GM04503 (cell line): ENCODE measurements around the gene TDRD3.

ENCODE experiments used
- DNase-seq: peaks from one replicate; pipeline ENCODE4 v3.0.0-alpha.2; 2012; ENCODE audit warnings: low read depth

Gene TDRD3

DNA sequence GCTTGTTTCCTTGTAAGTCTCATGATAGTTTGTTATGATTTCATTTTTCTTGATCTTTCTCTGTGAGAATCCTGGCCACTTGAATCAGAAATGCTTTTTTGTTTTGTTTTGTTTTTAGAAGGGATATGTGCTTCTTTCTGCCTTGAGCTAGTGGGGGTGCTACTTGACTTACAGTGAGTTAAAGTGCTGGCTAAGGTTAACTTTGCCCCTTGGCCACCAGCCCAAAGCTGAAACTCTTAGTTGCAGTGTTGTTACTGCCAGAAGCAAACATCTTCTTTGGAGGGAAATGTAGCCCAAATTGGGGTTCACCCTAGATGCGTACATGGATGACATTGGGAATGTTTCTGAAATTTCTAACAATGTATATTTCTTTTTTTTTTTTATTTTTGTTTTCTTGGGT is 57.4 kb downstream of the TDRD3 start:
- no peak for DNase-seq

- no peak for DNase-seq
Measured at GRCh38 chr13:60463787-60464186, 66.8 kb downstream of the TDRD3 start.

- no peak for DNase-seq
Measured at GRCh38 chr13:60467098-60467497, 70.1 kb downstream of the TDRD3 start.

GRCh38 chr13:60479273-60479672 is 82.3 kb downstream of the TDRD3 start:
- DNase-seq, result no peak

DNA sequence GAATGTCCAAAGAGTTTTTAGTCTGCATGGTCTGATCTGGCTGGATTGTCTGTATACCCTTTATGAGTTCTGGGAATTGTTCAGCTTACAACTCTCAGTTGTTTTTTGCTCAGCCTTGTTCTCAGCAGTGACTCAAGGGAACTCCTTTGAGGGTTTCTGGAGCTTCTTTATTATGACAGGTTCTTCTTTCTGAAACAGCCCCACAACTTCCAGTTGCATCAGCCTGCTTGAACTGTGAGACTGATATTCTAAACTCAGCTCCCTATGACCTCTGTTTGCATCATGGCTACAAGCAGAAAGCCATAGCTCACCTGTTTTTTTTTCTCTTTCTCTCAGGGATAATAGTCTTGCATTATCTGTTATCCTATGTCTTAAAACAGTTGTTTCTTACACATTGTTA is 85.0 kb downstream of the TDRD3 start:
- no peak for DNase-seq

DNA sequence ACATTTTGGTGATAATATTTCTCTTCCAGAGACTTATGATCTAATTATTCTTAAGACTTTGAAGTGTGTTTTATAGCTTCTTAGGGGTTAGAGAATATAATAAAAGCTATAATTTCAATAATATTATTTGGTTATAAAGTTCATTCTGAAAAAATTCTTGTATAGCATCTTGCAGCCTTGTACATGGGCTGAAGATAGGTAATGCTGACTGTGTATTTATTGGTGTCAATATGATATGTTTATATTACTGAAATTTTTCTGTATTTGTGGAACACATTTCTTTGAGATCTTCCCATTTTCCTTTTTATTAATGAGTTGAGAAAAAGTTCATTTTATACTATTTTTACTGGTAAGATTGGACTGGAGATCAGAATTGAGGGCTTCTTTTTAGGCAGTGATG is 87.8 kb downstream of the TDRD3 start:
- DNase-seq, result no peak

GRCh38 chr13:60491531-60491930 is 94.5 kb downstream of the TDRD3 start:
- no peak for DNase-seq

DNA sequence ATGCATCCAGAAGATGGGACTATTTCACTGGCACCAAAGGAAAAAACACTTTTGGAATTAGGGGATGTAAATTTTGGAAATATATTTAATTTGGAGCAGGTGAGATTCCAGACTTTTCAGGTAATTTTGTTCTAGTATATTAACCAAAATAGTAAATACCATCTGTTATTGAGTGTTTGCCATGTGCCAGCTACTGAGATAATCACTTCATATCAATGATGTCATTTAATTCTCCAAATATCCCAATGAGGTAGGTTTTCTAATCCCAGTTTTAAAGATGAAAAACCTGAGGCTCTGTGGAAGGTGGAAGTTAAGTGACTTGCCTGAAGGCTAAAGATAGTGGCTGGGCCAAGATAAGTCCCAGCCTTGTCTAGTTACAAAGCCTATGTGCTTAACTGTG is 95.2 kb downstream of the TDRD3 start:
- no peak for DNase-seq

- no peak for DNase-seq
Measured at GRCh38 chr13:60494296-60494695, 97.3 kb downstream of the TDRD3 start.

DNA sequence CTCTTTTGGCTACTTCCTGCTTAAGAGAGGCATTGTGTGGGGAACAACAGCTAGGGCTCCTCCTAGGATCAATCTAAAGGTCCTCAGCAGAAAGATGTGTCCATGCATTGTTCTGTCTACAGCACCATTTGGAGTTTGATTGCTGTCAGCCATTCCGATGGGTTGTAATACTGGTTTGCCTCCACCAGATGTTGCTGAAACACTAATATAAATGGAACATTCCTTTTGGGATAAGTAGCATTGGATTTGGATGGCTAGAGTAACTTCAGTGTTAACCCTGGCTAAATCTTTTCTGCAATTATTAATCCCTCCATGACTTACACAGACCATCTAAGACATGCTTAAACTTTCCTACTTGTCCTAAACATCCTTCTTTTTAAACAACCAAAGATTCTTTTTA is 104.2 kb downstream of the TDRD3 start:
- DNase-seq, result no peak

GRCh38 chr13:60509601-60510386 is 112.8 kb downstream of the TDRD3 start:
- no peak for DNase-seq

DNA sequence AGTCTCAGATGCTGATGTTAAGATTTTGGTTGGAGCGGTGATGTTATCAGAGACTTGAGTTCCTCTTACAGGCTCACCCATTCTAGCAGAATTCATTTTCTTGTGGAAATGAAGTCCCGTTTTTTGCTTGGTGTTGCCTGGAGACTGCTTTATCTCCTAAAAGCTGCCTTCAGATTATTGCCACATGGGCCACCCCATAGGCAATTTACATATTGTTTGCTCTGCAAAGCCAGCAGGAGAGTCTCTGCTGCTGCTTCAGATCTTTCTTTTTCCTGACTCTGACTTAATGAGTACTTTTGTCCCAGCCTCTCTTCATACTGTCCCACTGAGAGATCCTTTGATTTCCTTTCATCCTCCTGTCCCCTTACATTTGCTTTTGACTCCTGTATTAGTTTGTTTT is 114.6 kb downstream of the TDRD3 start:
- DNase-seq, result no peak

DNA sequence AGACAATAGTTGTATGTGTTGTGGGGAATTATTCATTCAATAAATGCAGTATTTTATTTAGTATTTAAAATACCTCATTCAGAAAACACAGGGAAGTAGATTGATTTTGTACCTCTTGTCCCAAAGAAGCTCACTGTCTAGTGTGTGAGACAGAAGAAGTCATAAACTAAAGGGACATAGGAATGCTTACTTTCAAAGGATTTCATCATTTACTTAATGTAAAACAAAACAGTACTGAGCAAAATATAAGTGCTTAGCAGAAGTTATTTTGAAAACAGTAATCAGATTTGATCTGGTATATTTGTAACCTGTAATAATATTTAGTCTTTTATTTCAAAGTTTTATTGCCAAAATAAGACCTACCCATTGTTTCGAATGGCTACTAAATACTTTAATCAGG is 117.9 kb downstream of the TDRD3 start:
- DNase-seq, result no peak

DNA sequence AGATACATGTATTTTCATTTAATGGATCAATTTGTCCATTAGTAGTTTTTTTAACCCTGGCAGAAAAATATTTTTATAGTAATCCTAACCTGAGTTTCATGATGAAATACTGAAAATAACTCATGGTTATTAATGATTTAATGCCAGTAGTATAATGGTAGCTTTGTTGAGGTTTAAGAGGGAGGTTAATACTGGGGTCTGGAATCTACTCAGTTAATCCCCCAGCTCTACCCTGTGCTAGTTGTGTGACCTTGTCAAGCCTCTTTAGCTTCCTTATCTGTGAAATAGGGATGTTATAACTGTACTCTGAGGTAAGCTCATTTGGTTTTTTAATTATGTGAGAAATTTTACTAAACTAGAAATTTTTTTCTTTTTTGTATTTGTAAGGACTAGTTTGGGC is 122.5 kb downstream of the TDRD3 start:
- no peak for DNase-seq

GRCh38 chr13:60520902-60521569 is 124.0 kb downstream of the TDRD3 start:
- DNase-seq, result no peak

GRCh38 chr13:60538566-60538965 is 141.5 kb downstream of the TDRD3 start:
- no peak for DNase-seq

DNA sequence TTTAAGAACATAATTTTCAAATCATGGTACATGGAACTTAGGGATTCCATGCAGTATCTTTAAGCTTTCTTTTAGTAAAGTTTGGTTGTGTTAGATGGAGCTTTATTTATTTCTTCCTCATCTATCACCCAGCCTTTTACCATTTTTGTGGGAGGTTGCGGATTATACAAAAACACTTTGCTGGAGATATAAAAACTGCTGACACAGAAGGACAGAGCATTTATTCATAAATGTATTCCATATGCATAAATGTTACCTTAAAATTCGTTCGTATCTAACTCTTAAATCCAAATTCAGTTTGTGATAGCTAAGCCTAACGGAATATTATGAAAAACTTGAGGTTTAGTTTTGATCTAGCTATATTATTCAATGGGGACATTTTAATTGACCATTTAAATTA is 143.3 kb downstream of the TDRD3 start:
- DNase-seq, result no peak

- no peak for DNase-seq
Measured at GRCh38 chr13:60562096-60562780, 165.2 kb downstream of the TDRD3 start.

GRCh38 chr13:60571571-60571970 is 174.6 kb downstream of the TDRD3 start:
- DNase-seq, result no peak

DNA sequence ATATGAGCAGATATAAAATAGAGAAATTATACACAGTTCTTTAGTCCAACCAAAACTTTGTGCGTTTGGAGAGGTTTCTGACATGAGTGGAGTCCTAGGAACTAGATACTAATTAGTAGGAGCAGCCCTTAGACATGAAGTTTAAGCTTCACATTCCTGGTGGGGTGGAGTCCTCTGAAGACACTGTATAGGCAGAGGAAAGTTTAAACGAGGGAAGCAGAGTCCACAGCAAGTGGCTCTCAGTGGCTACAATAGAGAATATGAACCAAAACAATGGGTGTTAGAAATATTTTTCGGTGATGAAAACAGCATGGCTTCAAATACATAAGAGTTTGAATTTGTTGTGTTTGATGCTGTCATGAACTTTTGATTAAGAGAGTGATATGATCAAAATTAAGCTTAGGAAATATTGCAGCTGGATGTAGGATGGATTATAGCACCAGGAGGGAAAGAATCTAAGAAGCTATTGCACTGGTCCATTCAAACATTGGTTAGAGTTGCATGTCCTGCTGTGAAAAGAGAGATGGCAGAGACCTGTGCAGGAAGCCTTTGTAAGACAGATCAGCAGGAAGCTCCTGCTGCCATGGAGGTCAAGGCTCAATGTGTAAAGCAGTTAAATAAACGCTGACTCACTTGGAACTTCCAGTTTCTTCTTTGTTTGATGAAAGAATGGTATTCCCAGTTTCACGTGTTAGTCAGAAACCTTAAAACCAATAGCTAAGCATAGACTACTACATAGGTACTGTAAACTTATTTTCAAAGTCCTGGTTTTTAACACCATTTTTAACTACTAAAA is 175.2 kb downstream of the TDRD3 start:
- no peak for DNase-seq

DNA sequence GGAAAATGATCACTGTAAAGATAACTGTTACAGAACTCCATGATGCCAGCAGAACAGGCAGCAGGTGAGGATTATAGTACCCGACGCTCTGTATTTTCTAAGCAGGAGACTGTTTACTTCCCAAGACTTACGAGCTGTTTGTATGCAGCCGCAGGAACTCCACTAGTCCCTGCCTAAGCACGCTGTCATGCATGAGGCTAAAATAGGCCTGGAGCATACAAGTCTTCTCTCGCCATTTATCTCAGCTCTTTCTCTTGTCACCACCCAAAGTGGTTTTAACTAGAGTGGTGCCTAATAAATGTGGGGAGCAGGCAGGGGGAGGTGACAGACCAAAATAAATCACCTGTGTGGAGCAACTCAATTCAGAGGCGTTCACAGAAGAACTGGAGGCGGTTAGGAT is 175.8 kb downstream of the TDRD3 start:
- DNase-seq, result no peak

GRCh38 chr13:60574735-60575134 is 177.7 kb downstream of the TDRD3 start:
- DNase-seq, result no peak
